Spleen (tissue), 11 donors: ENCODE data around the gene ZNF23. TPM values are rescaled to one million over a fixed set of nuclear protein-coding genes. Genes with fewer than 3 reads are reported as not detected.

Experiments used
- DNase-seq: peaks from one replicate; pipeline ENCODE4 v3.0.0-alpha.2; 2020
- H3K27ac ChIP-seq, 8 donors: fragments of 200-600 bp; sonication (generic) in 7 of 8; 1 replicate in 4 of 8; 2 replicates in 4 of 8; pipeline versions ENCODE4 v1.5.0 to v1.8.0; 2016 to 2021; ENCODE audit warnings: inconsistent platforms in 4 of 8, mild to moderate bottlenecking in 4 of 8, moderate library complexity in 1 of 8
- H3K27me3 ChIP-seq, 7 donors: fragments of 200-600 bp; sonication (generic) in 6 of 7; replicated peaks in 1 of 7; 1 replicate in 4 of 7; 2 replicates in 3 of 7; pipeline versions ENCODE4 v1.5.0 to v1.8.0; 2016 to 2021; ENCODE audit warnings: inconsistent platforms in 3 of 7, mild to moderate bottlenecking in 1 of 7
- H3K36me3 ChIP-seq, 6 donors: fragments of 200-600 bp; sonication (generic) in 5 of 6; 1 replicate in 4 of 6; 2 replicates in 2 of 6; pipeline versions ENCODE4 v1.5.0 to v1.8.0; 2016 to 2021; ENCODE audit warnings: inconsistent platforms in 2 of 6
- H3K4me1 ChIP-seq, 6 donors: fragments of 200-600 bp; sonication (generic) in 5 of 6; 1 replicate in 3 of 6; 2 replicates in 3 of 6; pipeline versions ENCODE4 v1.5.0 to v1.8.0; 2016 to 2021; ENCODE audit warnings: inconsistent platforms in 3 of 6
- H3K4me3 ChIP-seq, 8 donors: fragments of 200-600 bp; sonication (generic) in 7 of 8; 1 replicate in 4 of 8; 2 replicates in 4 of 8; pipeline versions ENCODE4 v1.5.0 to v1.8.0; 2016 to 2021; ENCODE audit warnings: inconsistent platforms in 4 of 8, mild to moderate bottlenecking in 4 of 8, moderate library complexity in 2 of 8
- H3K9me3 ChIP-seq, 8 donors: fragments of 200-600 bp; sonication (generic) in 7 of 8; 1 replicate in 4 of 8; 2 replicates in 4 of 8; pipeline versions ENCODE4 v1.5.0 to v1.8.0; 2016 to 2021; ENCODE audit warnings: inconsistent platforms in 4 of 8
- CTCF ChIP-seq, 11 experiments: fragments of 200-600 bp in 7 of 11; fragments of 450-650 bp in 4 of 11; sonication (generic) in 4 of 11; IDR thresholded peaks in 8 of 11; conservative IDR thresholded peaks in 3 of 11; 1 replicate in 7 of 11; 2 replicates in 4 of 11; pipeline versions ENCODE4 v1.4.0 to v1.8.0; 2016 to 2021; ENCODE audit warnings: antibody characterized with exemption in 11 of 11, inconsistent platforms in 4 of 11, mild to moderate bottlenecking in 1 of 11
- POLR2A ChIP-seq, 3 donors: fragments of 450-650 bp; IDR thresholded peaks; one replicate each; pipeline ENCODE4 v1.5.1; 2017; ENCODE audit warnings: antibody characterized with exemption in 3 of 3, mild to moderate bottlenecking in 1 of 3
- POLR2AphosphoS5 ChIP-seq, 3 donors: sonication (generic); formaldehyde crosslinking; IDR thresholded peaks; one replicate each; pipeline ENCODE4 v1.5.1; 2017; ENCODE audit warnings: antibody characterized with exemption in 3 of 3
- WGBS, 5 donors: extraction: QIAGEN DNeasy Blood & Tissue Kit in 3 of 5; methylation state at CpG; one replicate each; pipeline versions ENCODE4 v1.1.5 to v1.1.7; 2013 to 2018; 5-methylcytosine and 5-hydroxymethylcytosine counted together
- intact Hi-C: fragments of 100-400 bp; cut with DNase I; formaldehyde crosslinking; loops from one replicate; pipeline ENCODE4 v1.15.0; 2023; ENCODE audit warnings: low total_unique reads
- polyA plus RNA-seq, 3 donors: library from polyadenylated mRNA; stranded (reverse); fragments of 200-250 nt; gene quantifications; one replicate each; pipeline ENCODE4 v1.2.1, GENCODE V29; 2013
- total RNA-seq, 7 donors: library from RNA; depleted of rRNA in 3 of 7; stranded (reverse); fragments of >200 nt in 3 of 7; fragmentation: NEBNext Ultra II Directional in 4 of 7; extraction: Animal tissue kit (Norgen Biotek cat#: 25700) in 4 of 7; gene quantifications; one replicate each; pipeline versions ENCODE4 v1.1.0 to v1.2.1, GENCODE V29; 2016 to 2021
- donor health status: healthy with polysubstance abuse.
- donor health status: DM: no; HTN: no; CAD: no; lungs with moderate emphysema.
- donor health status: DM: no; HTN: no; CAD: no.
- donor health status: Bipolar disorder and iron deficiency.
- donor health status: healthy.
- donor health status: DM: no; HTN: no; CAD: no.
- donor health status: DM: yes; HTN: yes; CAD: no.

Gene ZNF23
- total and polyA plus RNA-seq, 10 donors, result 6.3 to 12.4 (median 10.6) TPM

DNA sequence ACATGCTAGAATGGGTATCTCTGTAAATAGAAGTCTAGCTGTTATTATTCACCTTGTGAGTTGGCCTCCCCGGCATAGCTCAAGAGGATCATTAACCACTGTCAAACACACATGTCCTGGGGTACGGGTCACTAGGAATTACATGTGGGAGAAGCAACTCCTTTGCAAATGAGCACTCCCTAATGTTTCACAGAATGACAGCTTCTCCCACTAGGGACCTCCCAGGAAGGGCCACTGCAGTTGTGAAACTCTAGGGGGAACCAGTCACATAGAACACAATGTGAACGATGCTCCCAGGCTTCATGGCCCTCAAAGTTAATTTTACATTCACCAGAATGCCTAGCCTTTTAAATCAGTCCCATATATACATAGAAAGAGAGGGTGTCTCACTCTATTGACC, 39.5 kb upstream of the ZNF23 start:
- WGBS, 5 donors, result 39 to 62% (median 53%) methylated on average over 3 of the region's 3 CpGs
- no peak for TF ChIP-seq CTCF (IDR thresholded peaks at IDR 0.05 in 8 of 11, conservative IDR thresholded peaks at IDR 0.05 in 3 of 11)
- no peak for TF ChIP-seq POLR2A (IDR thresholded peaks at IDR 0.05)
- TF ChIP-seq POLR2AphosphoS5 (IDR thresholded peaks at IDR 0.05), result no peak

DNA sequence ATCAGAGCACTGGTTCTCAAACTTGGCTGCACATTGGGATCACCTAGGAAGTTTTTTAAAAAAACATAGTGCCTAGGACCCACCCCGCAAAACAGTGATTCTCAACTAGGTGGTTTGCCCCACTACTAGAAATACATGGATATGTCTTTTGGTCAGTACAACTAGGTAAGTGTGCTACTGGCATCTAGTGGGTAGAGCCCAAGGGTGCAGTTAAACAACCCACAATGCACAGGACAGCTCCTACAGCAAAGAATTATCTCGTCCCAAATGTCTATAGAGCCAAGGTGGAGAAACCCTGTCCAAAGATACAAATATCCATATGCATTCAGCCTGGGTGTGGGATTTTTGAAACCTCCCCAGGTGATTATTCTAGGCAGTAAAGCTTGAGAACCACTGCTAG, 38.9 kb upstream of the ZNF23 start:
- Histone ChIP-seq H3K27me3 (peaks cover 0 to 9% (median 0%) of the 10 kb centered on the region in 7 donors), H3K27ac (no peak overlapping the region), H3K4me3 (no peak overlapping the region), H3K9me3 (no peaks in the 10 kb centered on the region), H3K36me3 (no peaks in the 10 kb centered on the region), H3K4me1 (no peaks in the 10 kb centered on the region)
- WGBS, 5 donors, result 74 to 88% (median 78%) methylated on average over 2 of the region's 2 CpGs
- intact Hi-C loops, result loop anchor here (2.0 kb wide), 1 partner anchor 88 kb away; no protein-coding TSS in a partner anchor
- no peak for DNase-seq
- TF ChIP-seq POLR2A (IDR thresholded peaks at IDR 0.05), result no peak
- no peak for TF ChIP-seq POLR2AphosphoS5 (IDR thresholded peaks at IDR 0.05)
- no peak for TF ChIP-seq CTCF (IDR thresholded peaks at IDR 0.05 in 8 of 11, conservative IDR thresholded peaks at IDR 0.05 in 3 of 11)

More for the DNA sequence above, 39.5 kb upstream of the ZNF23 start:
- Histone ChIP-seq H3K27me3 (peaks cover 0 to 9% (median 0%) of the 10 kb centered on the region in 7 donors), H3K27ac (no peak overlapping the region), H3K4me1 (no peaks in the 10 kb centered on the region), H3K36me3 (no peaks in the 10 kb centered on the region), H3K9me3 (no peaks in the 10 kb centered on the region), H3K4me3 (no peak overlapping the region)
- no peak for DNase-seq
- intact Hi-C loops, result loop anchor here (2.0 kb wide), 1 partner anchor 89 kb away; no protein-coding TSS in a partner anchor

GRCh38 chr16:71499775-71500364, 37.8 kb upstream of the ZNF23 start:
- intact Hi-C loops, result loop anchor here (2.0 kb wide), 1 partner anchor 87 kb away; no protein-coding TSS in a partner anchor
- no peak for DNase-seq

More at GRCh38 chr16:71499775-71500364, 37.8 kb upstream of the ZNF23 start:
- TF ChIP-seq CTCF (IDR thresholded peaks at IDR 0.05 in 8 of 11, conservative IDR thresholded peaks at IDR 0.05 in 3 of 11) (peak; percentile 48 to 74 (median 61)), POLR2AphosphoS5 (IDR thresholded peaks at IDR 0.05) (no peak), POLR2A (IDR thresholded peaks at IDR 0.05) (no peak)
- Histone ChIP-seq H3K36me3 (no peaks in the 10 kb centered on the region), H3K4me3 (no peak overlapping the region), H3K4me1 (no peaks in the 10 kb centered on the region), H3K27me3 (peaks cover 0 to 9% (median 0%) of the 10 kb centered on the region in 7 donors), H3K9me3 (no peaks in the 10 kb centered on the region), H3K27ac (no peak overlapping the region)
- WGBS, 5 donors, result 0 to 4% (median 0%) methylated on average over 3 of the region's 3 CpGs
